Lower leg skin (tissue), 4 donors: ENCODE results near the gene SMIM41. TPM values are rescaled to one million over a fixed set of nuclear protein-coding genes. Genes with fewer than 3 reads are reported as not detected.

ENCODE experiments used
- DNase-seq, 2 donors: peaks; one replicate each; pipeline ENCODE4 v3.0.0-alpha.2; 2019; ENCODE audit warnings: low spot score in 2 of 2
- H3K4me3 ChIP-seq: fragments of 200-600 bp; sonication (generic); 2 replicates; pipeline ENCODE4 v1.5.1; 2017; ENCODE audit warnings: mild to moderate bottlenecking, low read depth; ENCODE audit not compliant: poor library complexity, severe bottlenecking
- POLR2A ChIP-seq, 2 donors: fragments of 450-650 bp; IDR thresholded peaks; one replicate each; pipeline ENCODE4 v1.6.1; 2016 to 2017; ENCODE audit warnings: antibody characterized with exemption in 2 of 2, mild to moderate bottlenecking in 1 of 2, moderate library complexity in 1 of 2
- WGBS, 2 donors: methylation state at CpG; one replicate each; pipeline ENCODE4 v1.1.5; 2018; 5-methylcytosine and 5-hydroxymethylcytosine counted together
- intact Hi-C: fragments of 100-400 bp; cut with DNase I; formaldehyde crosslinking; loops from one replicate; pipeline ENCODE4 v1.15.0; 2023; ENCODE audit warnings: low total_unique reads
- total RNA-seq, 4 donors: library from RNA; depleted of rRNA; stranded (reverse); fragments of >200 nt; gene quantifications; one replicate each; pipeline ENCODE4 v1.1.0, GENCODE V29; 2016
- TF ChIP-seq, protein P1 (sequence below), 3 donors: fragments of 450-650 bp; IDR thresholded peaks; one replicate each; pipeline ENCODE4 v1.5.1; 2016; ENCODE audit warnings: antibody characterized with exemption in 3 of 3, mild to moderate bottlenecking in 3 of 3, moderate library complexity in 2 of 3

The SMIM41 gene
- total RNA-seq, 4 donors from 2014 or later = 0.71 TPM; not detected in 3

DNA sequence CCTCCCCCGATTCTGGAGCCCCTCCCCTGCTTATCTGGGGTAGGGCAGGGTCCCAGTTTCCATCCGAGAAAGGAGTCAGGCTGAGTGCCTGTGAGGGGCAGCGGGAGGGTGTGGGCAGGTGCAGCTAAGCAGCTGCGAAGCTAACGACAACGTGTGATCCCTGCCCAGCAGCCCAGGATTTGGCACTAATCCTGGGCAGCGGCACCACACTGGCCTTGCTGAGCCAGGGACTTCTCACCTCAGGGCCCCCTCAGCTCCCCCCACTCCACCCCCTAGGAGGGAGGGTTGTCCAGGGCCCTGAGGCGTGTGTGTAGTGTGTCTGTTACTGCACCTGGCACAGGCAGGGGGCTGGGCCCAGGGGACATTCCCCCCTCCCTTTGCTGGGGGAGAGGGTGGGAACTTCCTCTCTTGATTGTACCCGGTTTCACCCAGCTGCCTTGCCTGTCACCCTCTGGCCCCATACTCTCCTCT lies 1.8 kb downstream of the SMIM41 start:
- 42 to 52% methylated on average over 9 of the region's 9 CpGs for WGBS, 2 donors
- H3K4me3 ChIP-seq = no peak overlapping the region
- intact Hi-C loops = loop anchor here (5.0 kb wide), 1 partner anchor 54 kb away; no protein-coding TSS in a partner anchor
- no peak for TF ChIP-seq POLR2A (IDR thresholded peaks at IDR 0.05)
- TF ChIP-seq, protein P1, sequence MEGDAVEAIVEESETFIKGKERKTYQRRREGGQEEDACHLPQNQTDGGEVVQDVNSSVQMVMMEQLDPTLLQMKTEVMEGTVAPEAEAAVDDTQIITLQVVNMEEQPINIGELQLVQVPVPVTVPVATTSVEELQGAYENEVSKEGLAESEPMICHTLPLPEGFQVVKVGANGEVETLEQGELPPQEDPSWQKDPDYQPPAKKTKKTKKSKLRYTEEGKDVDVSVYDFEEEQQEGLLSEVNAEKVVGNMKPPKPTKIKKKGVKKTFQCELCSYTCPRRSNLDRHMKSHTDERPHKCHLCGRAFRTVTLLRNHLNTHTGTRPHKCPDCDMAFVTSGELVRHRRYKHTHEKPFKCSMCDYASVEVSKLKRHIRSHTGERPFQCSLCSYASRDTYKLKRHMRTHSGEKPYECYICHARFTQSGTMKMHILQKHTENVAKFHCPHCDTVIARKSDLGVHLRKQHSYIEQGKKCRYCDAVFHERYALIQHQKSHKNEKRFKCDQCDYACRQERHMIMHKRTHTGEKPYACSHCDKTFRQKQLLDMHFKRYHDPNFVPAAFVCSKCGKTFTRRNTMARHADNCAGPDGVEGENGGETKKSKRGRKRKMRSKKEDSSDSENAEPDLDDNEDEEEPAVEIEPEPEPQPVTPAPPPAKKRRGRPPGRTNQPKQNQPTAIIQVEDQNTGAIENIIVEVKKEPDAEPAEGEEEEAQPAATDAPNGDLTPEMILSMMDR (IDR thresholded peaks at IDR 0.05) = no peak
- no peak for DNase-seq

DNA sequence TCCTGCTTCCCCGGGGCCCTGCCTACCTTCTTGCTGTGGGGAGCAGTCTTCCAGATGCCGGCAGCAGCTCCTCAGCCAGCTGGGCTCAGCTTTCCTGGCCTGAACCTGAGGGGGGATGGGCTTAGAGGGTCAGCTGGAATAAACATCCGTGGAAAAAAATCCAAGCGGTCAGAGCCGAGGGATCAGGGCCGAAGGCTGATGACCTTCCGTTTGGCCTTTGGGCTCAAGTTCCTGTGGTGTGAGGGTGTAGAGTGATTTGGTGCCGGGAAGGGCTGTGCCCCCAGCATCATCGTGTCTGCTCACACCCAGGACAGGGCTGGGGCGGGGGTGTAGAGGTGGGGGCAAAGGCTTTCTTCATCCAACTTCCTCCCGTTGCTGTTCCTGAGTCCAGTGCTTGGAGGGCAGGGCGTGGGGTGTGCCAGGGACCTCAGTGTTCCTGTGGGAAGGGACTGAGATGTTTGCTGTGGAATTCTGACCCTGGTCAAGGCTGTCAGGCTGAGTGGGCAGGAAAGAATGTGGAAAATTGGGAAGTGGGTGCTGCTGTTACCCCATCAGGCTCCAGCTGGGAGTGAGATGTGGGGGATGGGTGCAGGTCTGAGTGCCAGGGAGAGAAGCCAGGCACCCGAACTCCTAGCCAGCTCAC lies 2.6 kb downstream of the SMIM41 start:
- no peak overlapping the region for H3K4me3 ChIP-seq
- intact Hi-C loops = loop anchor here (5.0 kb wide), 1 partner anchor 55 kb away; no protein-coding TSS in a partner anchor
- no peak for DNase-seq
- TF ChIP-seq, protein P1 (IDR thresholded peaks at IDR 0.05) = no peak
- TF ChIP-seq POLR2A (IDR thresholded peaks at IDR 0.05) = no peak
- WGBS, 2 donors = 57 to 63% methylated on average over 13 of the region's 13 CpGs

DNA sequence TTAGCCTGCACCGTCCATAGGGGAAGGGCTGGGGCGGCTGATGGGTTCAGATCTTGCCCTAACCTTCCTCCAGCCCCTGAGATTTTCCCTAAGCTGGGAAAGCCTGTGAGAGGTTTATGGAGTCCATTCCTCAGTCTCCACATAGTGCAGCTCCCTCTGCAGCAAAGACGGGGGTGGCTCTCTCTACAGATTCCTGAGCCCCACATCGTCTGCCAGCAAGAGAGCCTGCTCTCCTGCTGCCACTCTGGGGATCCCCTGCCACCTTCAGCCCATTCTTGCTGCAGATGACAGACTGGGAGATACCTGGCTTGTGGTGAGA lies 3.1 kb downstream of the SMIM41 start:
- H3K4me3 ChIP-seq = no peak overlapping the region
- WGBS, 2 donors = 78 to 79% methylated on average over 4 of the region's 4 CpGs
- TF ChIP-seq, protein P1 (IDR thresholded peaks at IDR 0.05) = no peak
- TF ChIP-seq POLR2A (IDR thresholded peaks at IDR 0.05) = no peak
- intact Hi-C loops = loop anchor here (5.0 kb wide), 1 partner anchor 55 kb away; no protein-coding TSS in a partner anchor
- no peak for DNase-seq

DNA sequence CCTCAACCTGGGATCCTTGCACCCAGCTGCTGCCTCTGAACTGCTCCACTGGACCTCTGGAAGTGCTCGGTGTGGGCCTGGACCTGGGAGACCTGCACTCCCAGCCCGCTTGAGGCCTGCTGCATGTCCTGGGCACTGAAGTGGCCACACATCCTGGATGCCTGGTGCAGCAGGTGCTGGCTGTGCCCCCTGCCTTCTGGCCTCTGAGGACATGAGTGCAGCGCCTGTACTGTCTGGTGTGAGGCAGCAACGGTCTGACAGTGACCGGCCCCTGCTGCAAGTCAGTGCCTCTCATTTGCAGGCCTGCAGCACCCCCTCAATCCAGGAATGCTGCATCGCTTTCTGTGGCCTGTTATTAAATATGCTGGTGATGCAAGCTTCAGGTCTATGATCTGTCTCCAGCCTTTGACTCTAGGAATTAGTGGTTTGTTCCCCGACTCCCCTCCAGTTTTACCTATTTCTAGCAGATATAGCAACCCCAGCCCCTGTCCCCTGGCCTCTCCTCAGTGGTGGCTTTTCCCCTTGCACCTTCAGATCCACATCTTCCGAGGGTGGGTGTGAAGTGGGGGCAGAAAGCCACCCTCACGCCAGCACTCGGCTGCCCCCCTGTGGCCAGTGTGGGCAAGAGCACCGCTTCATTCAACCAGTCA lies 3.6 kb downstream of the SMIM41 start:
- intact Hi-C loops = loop anchor here (5.0 kb wide), 1 partner anchor 56 kb away; no protein-coding TSS in a partner anchor
- TF ChIP-seq, protein P1 (IDR thresholded peaks at IDR 0.05) = peak in 2 of 3 donors; percentile 82 to 94
- no peak for TF ChIP-seq POLR2A (IDR thresholded peaks at IDR 0.05)
- 23 to 44% methylated on average over 7 to 11 of the region's 11 CpGs for WGBS, 2 donors
- H3K4me3 ChIP-seq = no peak overlapping the region
- DNase-seq = no peak

DNA sequence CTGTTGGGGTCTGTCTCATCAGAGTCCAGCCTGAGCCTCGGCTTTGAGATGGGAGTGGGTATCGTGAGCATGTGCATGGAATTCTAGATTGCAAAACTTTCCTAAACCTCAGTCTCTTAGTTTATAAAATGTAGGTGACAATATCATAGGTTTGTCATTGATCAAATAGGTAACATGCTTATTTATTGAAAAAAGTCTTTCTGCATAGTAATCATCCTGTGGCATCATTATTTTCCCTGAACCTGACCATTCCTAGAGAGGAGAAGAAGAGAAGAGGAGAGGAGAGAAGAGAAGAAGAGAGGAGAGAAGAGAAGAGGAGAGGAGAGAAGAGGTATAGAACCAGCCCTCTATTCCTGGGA lies 4.1 kb downstream of the SMIM41 start:
- TF ChIP-seq POLR2A (IDR thresholded peaks at IDR 0.05) = no peak
- 6 to 7% methylated on average over 2 of the region's 2 CpGs for WGBS, 2 donors

DNA sequence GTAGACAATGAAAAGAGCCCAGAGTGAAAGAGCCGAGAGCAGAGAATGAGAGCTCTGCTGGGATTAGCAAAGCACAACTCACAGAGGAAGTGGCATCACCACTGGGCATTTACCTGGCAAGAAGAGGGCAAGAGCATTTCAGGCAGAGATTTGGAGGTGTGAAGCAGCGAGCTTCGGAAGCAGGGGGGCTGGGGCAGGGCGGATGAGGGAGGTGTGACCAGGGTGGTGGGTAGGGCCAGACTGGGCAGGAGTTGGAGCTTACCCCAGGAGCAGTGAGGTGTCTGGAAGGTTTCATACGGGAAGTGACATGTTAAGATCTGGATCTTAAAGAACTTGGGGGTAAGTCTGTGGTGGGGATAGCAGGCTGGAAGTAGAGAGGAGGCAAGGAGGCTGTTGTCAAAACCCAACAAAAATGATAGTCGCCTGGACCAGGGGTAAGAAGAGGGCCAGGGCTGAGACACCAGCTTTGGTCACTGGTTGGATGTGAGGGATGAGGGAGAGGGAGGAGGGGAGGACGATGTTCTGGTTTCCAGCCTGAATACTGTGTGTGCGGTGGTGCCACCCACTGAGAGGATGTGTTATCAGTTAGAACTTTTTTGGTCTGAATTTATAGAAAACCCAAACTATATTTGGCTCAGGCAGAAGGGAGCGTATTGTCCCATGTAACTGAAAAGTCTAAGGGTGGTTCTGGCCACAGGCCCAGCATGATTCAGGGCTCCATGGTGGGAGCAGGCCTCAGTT lies 5.2 kb downstream of the SMIM41 start:
- intact Hi-C loops = loop anchor here (5.0 kb wide), 1 partner anchor 57 kb away; no protein-coding TSS in a partner anchor
- WGBS, 2 donors = 88 to 92% methylated on average over 9 of the region's 9 CpGs
- H3K4me3 ChIP-seq = no peak overlapping the region
- TF ChIP-seq, protein P1 (IDR thresholded peaks at IDR 0.05) = no peak
- no peak for TF ChIP-seq POLR2A (IDR thresholded peaks at IDR 0.05)
- DNase-seq = no peak

More for the DNA sequence above, 4.1 kb downstream of the SMIM41 start:
- H3K4me3 ChIP-seq = no peak overlapping the region
- intact Hi-C loops = loop anchor here (5.0 kb wide), 1 partner anchor 56 kb away; no protein-coding TSS in a partner anchor
- no peak for DNase-seq
